ENCODE measurements around the gene F7.

The F7 gene

GRCh38 chr13:113166266-113166665 lies 60.7 kb downstream of the F7 start:
- in situ Hi-C loops (cut with MboI; ENCODE audit: low sequenced_read_pairs), result no loop called here
- Histone ChIP-seq H3K27me3 (ENCODE audit: low read depth) (peaks cover 9% of the 10 kb centered on the region), H3K9me3 (no peaks in the 10 kb centered on the region), H3K4me1 (no peaks in the 10 kb centered on the region), H3K36me3 (replicated peaks) (peaks cover 12% of the 10 kb centered on the region), H3K4me3 (no peak overlapping the region)
- no peak for DNase-seq (ENCODE audit: low spot score in 2 of 2)

GRCh38 chr13:113166681-113167080 lies 61.1 kb downstream of the F7 start:
- in situ Hi-C loops (cut with MboI; ENCODE audit: low sequenced_read_pairs), result no loop called here
- DNase-seq (ENCODE audit: low spot score in 2 of 2), result no peak
- H3K9me3 ChIP-seq, result no peaks in the 10 kb centered on the region
- peaks cover 6% of the 10 kb centered on the region for H3K27me3 ChIP-seq (ENCODE audit: low read depth)
- peaks cover 16% of the 10 kb centered on the region for H3K36me3 ChIP-seq (replicated peaks)
- H3K4me1 ChIP-seq, result no peaks in the 10 kb centered on the region
- H3K4me3 ChIP-seq, result no peak overlapping the region

GRCh38 chr13:113167155-113167554 lies 61.6 kb downstream of the F7 start:
- no peaks in the 10 kb centered on the region for H3K4me1 ChIP-seq
- no peak for DNase-seq (ENCODE audit: low spot score in 2 of 2)
- in situ Hi-C loops (cut with MboI; ENCODE audit: low sequenced_read_pairs), result no loop called here
- H3K36me3 ChIP-seq (replicated peaks), result peaks cover 20% of the 10 kb centered on the region
- H3K27me3 ChIP-seq (ENCODE audit: low read depth), result peaks cover 6% of the 10 kb centered on the region
- H3K9me3 ChIP-seq, result no peaks in the 10 kb centered on the region
- no peak overlapping the region for H3K4me3 ChIP-seq

- no peak overlapping the region for H3K4me3 ChIP-seq
- in situ Hi-C loops (cut with MboI; ENCODE audit: low sequenced_read_pairs), result no loop called here
- no peak for DNase-seq (ENCODE audit: low spot score in 2 of 2)
- H3K27me3 ChIP-seq (ENCODE audit: low read depth), result peaks cover 6% of the 10 kb centered on the region
- no peaks in the 10 kb centered on the region for H3K9me3 ChIP-seq
- no peaks in the 10 kb centered on the region for H3K4me1 ChIP-seq
- peaks cover 20% of the 10 kb centered on the region for H3K36me3 ChIP-seq (replicated peaks)
Measured at GRCh38 chr13:113167575-113167974, 62.0 kb downstream of the F7 start.

GRCh38 chr13:113168211-113168610 lies 62.6 kb downstream of the F7 start:
- peaks cover 3% of the 10 kb centered on the region for H3K27me3 ChIP-seq (ENCODE audit: low read depth)
- no peaks in the 10 kb centered on the region for H3K4me1 ChIP-seq
- peaks cover 26% of the 10 kb centered on the region for H3K36me3 ChIP-seq (replicated peaks)
- in situ Hi-C loops (cut with MboI; ENCODE audit: low sequenced_read_pairs), result no loop called here
- H3K4me3 ChIP-seq, result no peak overlapping the region
- H3K9me3 ChIP-seq, result no peaks in the 10 kb centered on the region
- no peak for DNase-seq (ENCODE audit: low spot score in 2 of 2)

GRCh38 chr13:113169277-113170272 lies 64.0 kb downstream of the F7 start:
- H3K9me3 ChIP-seq, result no peaks in the 10 kb centered on the region
- H3K4me1 ChIP-seq, result no peaks in the 10 kb centered on the region
- H3K4me3 ChIP-seq, result no peak overlapping the region
- H3K27me3 ChIP-seq (ENCODE audit: low read depth), result no peaks in the 10 kb centered on the region
- DNase-seq (ENCODE audit: low spot score in 2 of 2), result no peak
- in situ Hi-C loops (cut with MboI; ENCODE audit: low sequenced_read_pairs), result no loop called here
- H3K36me3 ChIP-seq (replicated peaks), result peaks cover 35% of the 10 kb centered on the region
